IMR-90 (cell line): ENCODE results near the gene FGFRL1. TPM values are rescaled to one million over a fixed set of nuclear protein-coding genes. Genes with fewer than 3 reads are reported as not detected.

Experiments used
- ATAC-seq: fragments of 200-7000 bp; cut with Tn5 transposase; 2 replicates; pipeline ENCODE4 v1.9.1; 2020; ENCODE audit warnings: low read depth, mild to moderate bottlenecking, moderate library complexity
- Bru-seq: library from RNA; stranded (reverse); fragments of 400-500 nt; gene quantifications from one replicate; lab custom pipeline; 2021; lab: Mats Ljungman, UMichigan
- BruChase-seq, 2 experiments: library from RNA; stranded (reverse); fragments of 400-500 nt; gene quantifications; one replicate each; lab custom pipeline; 2021; lab: Mats Ljungman, UMichigan
- BruUV-seq: library from RNA; stranded (reverse); fragments of 400-500 nt; replicated peaks from 2 replicates; lab custom pipeline; 2021; lab: Mats Ljungman, UMichigan
- CTCF ChIA-PET: fragments of 300-600 bp; formaldehyde crosslinking; extraction: SDS; loops from one replicate; lab custom pipeline; 2021; ENCODE audit warnings: antibody characterized with exemption; lab: Yijun Ruan, JAX
- POLR2A ChIA-PET: fragments of 300-600 bp; sonication (Branson Sonifier 250); formaldehyde crosslinking; loops from one replicate; lab custom pipeline; 2022; ENCODE audit warnings: antibody characterized with exemption; ENCODE audit not compliant: unreplicated experiment; lab: Charles Lee
- DNase-seq: peaks from one replicate; pipeline ENCODE4 v3.0.0; 2013
- H2AFZ ChIP-seq: replicated peaks from 2 replicates; pipeline ENCODE3; 2013; ENCODE audit warnings: low read length, mild to moderate bottlenecking; ENCODE audit not compliant: poor library complexity
- H2AK5ac ChIP-seq: 2 replicates; pipeline ENCODE4 v1.6.1; 2013; ENCODE audit warnings: low read depth, low read length, inconsistent platforms
- H2AK9ac ChIP-seq: replicated peaks from 2 replicates; pipeline ENCODE3; 2013; ENCODE audit warnings: mild to moderate bottlenecking, low read depth, low read length, moderate library complexity; ENCODE audit not compliant: poor library complexity
- H2BK120ac ChIP-seq: 2 replicates; pipeline ENCODE4 v1.6.1; 2013; ENCODE audit warnings: low read depth, low read length, inconsistent platforms
- H2BK15ac ChIP-seq: 3 replicates; pipeline ENCODE4 v1.6.1; 2013; ENCODE audit warnings: low read depth, low read length, inconsistent platforms
- H2BK20ac ChIP-seq: 2 replicates; pipeline ENCODE4 v1.6.1; 2013; ENCODE audit warnings: low read depth, mild to moderate bottlenecking, inconsistent platforms, low read length, moderate library complexity
- H2BK5ac ChIP-seq: 2 replicates; pipeline ENCODE4 v1.6.1; 2013; ENCODE audit warnings: mild to moderate bottlenecking, low read depth, low read length, inconsistent platforms; ENCODE audit not compliant: poor library complexity, severe bottlenecking
- H3K14ac ChIP-seq: replicated peaks from 2 replicates; pipeline ENCODE4 v1.6.1; 2013; ENCODE audit warnings: low read depth, low read length, inconsistent platforms
- H3K18ac ChIP-seq: 2 replicates; pipeline ENCODE4 v1.6.1; 2013; ENCODE audit warnings: low read depth, low read length, control low read depth
- H3K23ac ChIP-seq: 2 replicates; pipeline ENCODE4 v1.6.1; 2013; ENCODE audit warnings: low read depth, low read length, inconsistent platforms
- H3K27ac ChIP-seq: 2 replicates; pipeline ENCODE4 v1.5.1; 2013; ENCODE audit warnings: mild to moderate bottlenecking, control low read depth, low read length; ENCODE audit not compliant: insufficient read depth
- H3K27me3 ChIP-seq: 2 replicates; pipeline ENCODE4 v1.6.1; 2013; ENCODE audit warnings: low read length; ENCODE audit not compliant: control insufficient read depth, insufficient read depth
- H3K36me3 ChIP-seq: 2 replicates; pipeline ENCODE4 v1.6.1; 2013; ENCODE audit warnings: low read length, mixed read lengths; ENCODE audit not compliant: control insufficient read depth, insufficient read depth
- H3K4ac ChIP-seq: 2 replicates; pipeline ENCODE4 v1.6.1; 2013; ENCODE audit warnings: low read depth, low read length, inconsistent platforms
- H3K4me1 ChIP-seq: 2 replicates; pipeline ENCODE4 v1.6.1; 2013; ENCODE audit warnings: low read length, mixed read lengths; ENCODE audit not compliant: control insufficient read depth, insufficient read depth
- H3K4me2 ChIP-seq: 2 replicates; pipeline ENCODE4 v1.6.1; 2013; ENCODE audit warnings: low read depth, mild to moderate bottlenecking, control low read depth, low read length, moderate library complexity
- H3K4me3 ChIP-seq: 2 replicates; pipeline ENCODE4 v1.5.1; 2013; ENCODE audit warnings: low read depth, mild to moderate bottlenecking, control low read depth, low read length, moderate library complexity; ENCODE audit not compliant: insufficient read depth
- H3K56ac ChIP-seq: 2 replicates; pipeline ENCODE4 v1.6.1; 2013; ENCODE audit warnings: low read length, inconsistent platforms; ENCODE audit not compliant: insufficient read depth; ENCODE audit errors: extremely low read depth
- H3K79me1 ChIP-seq, 2 experiments: 2 replicates each; pipeline ENCODE4 v1.6.1; 2013; ENCODE audit warnings: low read length in 2 of 2, inconsistent platforms in 1 of 2, low read depth in 1 of 2
- H3K9ac ChIP-seq: 2 replicates; pipeline ENCODE4 v1.6.1; 2013; ENCODE audit warnings: low read depth, low read length, control low read depth
- H3K9me1 ChIP-seq: 2 replicates; pipeline ENCODE4 v1.6.1; 2013; ENCODE audit warnings: low read length, inconsistent platforms; ENCODE audit not compliant: insufficient read depth
- H3K9me3 ChIP-seq: 2 replicates; pipeline ENCODE4 v1.6.1; 2013; ENCODE audit warnings: low read length; ENCODE audit not compliant: control insufficient read depth, insufficient read depth
- H4K20me1 ChIP-seq: 2 replicates; pipeline ENCODE4 v1.6.1; 2013; ENCODE audit warnings: low read length, inconsistent platforms; ENCODE audit not compliant: insufficient read depth
- H4K5ac ChIP-seq: 2 replicates; pipeline ENCODE4 v1.6.1; 2013; ENCODE audit warnings: mild to moderate bottlenecking, low read depth, low read length, control low read depth
- H4K8ac ChIP-seq, 2 experiments: 2 replicates each; pipeline ENCODE4 v1.6.1; 2013; ENCODE audit warnings: low read depth in 2 of 2, low read length in 2 of 2, control low read depth in 1 of 2, inconsistent platforms in 1 of 2
- H4K91ac ChIP-seq: 2 replicates; pipeline ENCODE4 v1.6.1; 2013; ENCODE audit warnings: low read depth, low read length, inconsistent platforms; ENCODE audit not compliant: insufficient read depth
- NFE2L2 ChIP-seq: fragments of 150-350 bp; IDR thresholded peaks from 2 replicates; pipeline ENCODE4 v1.6.1; 2016; ENCODE audit warnings: low read depth, mild to moderate bottlenecking, low read length
- POLR2A ChIP-seq: IDR thresholded peaks from 2 replicates; pipeline ENCODE4 v1.6.1; 2012; ENCODE audit warnings: mild to moderate bottlenecking, low read depth, low read length
- WGBS, 2 experiments: methylation state at CpG; one replicate each; pipeline versions ENCODE4 v1.1.5 to v1.1.7; 2013; ENCODE audit warnings: missing lambda C conversion rate in 2 of 2; ENCODE audit not compliant: insufficient read length in 1 of 2; ENCODE audit errors: extremely low coverage in 2 of 2; 5-methylcytosine and 5-hydroxymethylcytosine counted together
- dilution Hi-C: fragments of 300-500 bp; cut with HindIII; formaldehyde crosslinking; loops from one replicate; pipeline ENCODE4 v1.14.3; 2018; ENCODE audit warnings: low sequenced_read_pairs; ENCODE audit not compliant: unreplicated experiment
- in situ Hi-C: fragments of 300-500 bp; cut with MboI; formaldehyde crosslinking; loops from 3 replicates; pipeline ENCODE4 v1.14.3; 2019; ENCODE audit warnings: low sequenced_read_pairs, inconsistent platforms, mixed read lengths
- intact Hi-C: fragments of 100-400 bp; cut with micrococcal nuclease; formaldehyde crosslinking; loops from 2 replicates; pipeline ENCODE4 v1.10.0; 2022
- long read RNA-seq: library from polyadenylated mRNA; unstranded; transcript quantifications from one replicate; pipeline ENCODE4 v2.0.0, GENCODE V29; 2021; ENCODE audit not compliant: unreplicated experiment
- polyA plus RNA-seq, 3 experiments: library from polyadenylated mRNA; depleted of rRNA; stranded (reverse); fragments of >200 nt; gene quantifications; 2 replicates each; pipeline ENCODE4 v1.2.3, GENCODE V29; 2012; ENCODE audit warnings: low replicate concordance in 1 of 3
- total RNA-seq: library from RNA; depleted of rRNA; stranded (reverse); fragments of >200 nt; gene quantifications from 2 replicates; pipeline ENCODE4 v1.2.3, GENCODE V29; 2012; rRNA removed

The FGFRL1 gene
- 43.3 and 49.3 TPM in 2 replicates for total RNA-seq
- 78.8 and 87.3 TPM in 2 replicates for polyA plus RNA-seq (2012; rRNA removed)
- 35.7 and 111 TPM in 2 replicates for polyA plus RNA-seq (2012; cell fraction: cytosol; rRNA removed)
- 65.7 and 165 TPM in 2 replicates for polyA plus RNA-seq (2012; cell fraction: nucleus; rRNA removed; ENCODE audit: low replicate concordance)
- Bru-seq, nascent RNA, result percentile 47 among the genes with signal in this experiment
- BruChase-seq, experiment 1, labeled RNA remaining after a 6-hour chase, result percentile 62 among the genes with signal in this experiment
- percentile 54 among the genes with signal in this experiment for BruChase-seq, experiment 2, labeled RNA remaining after a 2-hour chase
- long read RNA-seq, transcript FGFRL1-205 (7 exons, 2,304 nt), result major isoform, 5 of 45 reads
- long read RNA-seq, partial matches to known transcripts, result 7 of 45 reads
- long read RNA-seq, other reads (novel, unspliced or antisense), result 33 of 45 reads

DNA sequence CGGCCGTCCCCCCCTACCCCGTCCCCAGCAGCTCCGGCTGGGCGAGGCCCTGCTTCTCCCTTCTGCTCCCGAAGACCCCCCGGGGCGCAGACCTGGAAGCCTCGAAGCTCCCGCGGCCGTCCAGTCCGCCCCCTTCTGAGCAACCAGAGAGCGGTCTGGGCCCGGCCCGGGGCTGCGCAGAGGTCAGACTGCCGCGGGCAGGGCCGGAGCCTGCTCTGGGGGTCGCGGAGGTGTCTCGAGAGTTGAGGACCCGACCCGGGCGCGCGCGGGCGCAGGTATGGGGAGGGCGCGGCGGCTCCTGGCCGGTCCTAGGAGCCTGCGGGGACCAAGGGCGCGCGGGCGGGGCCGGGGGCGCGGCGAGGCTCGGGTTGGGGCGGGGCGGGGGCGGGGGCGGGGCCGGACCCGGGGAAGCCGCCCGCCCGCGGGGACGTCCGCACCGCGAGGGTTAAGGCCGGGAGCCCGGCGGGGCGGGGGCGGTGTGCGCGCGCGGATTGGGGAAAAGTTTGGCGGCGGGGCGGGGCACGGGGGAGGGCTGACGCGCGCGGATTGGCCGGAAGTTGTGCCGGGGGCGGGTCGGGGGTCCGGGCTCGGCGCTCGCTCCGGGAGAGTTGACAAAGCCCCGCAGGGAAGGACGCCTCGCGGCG is at the start of gene FGFRL1:
Gene FGFRL1 (plus strand): TSS at position 605 of the 644 bp plus-strand sequence. CDS start 860 bp downstream, outside the sequence.
- Histone ChIP-seq H3K23ac (no peak within 1 kb of the TSS; the same call in 1 of the 2 replicates), H2AFZ (peak within 1 kb of the TSS; percentile 92), H3K27me3 (peaks cover 22% of the 10 kb centered on the region), H3K9me3 (peaks cover 3% of the 10 kb centered on the region), H2AK9ac (peak within 1 kb of the TSS; percentile 91), H4K5ac (no peak within 1 kb of the TSS), H3K4me3 (peak within 1 kb of the TSS; percentile 50), H3K36me3 (peaks cover 5% of the 10 kb centered on the region; the same call in 1 of the 2 replicates), H4K91ac (no peak within 1 kb of the TSS), H3K56ac (no peak within 1 kb of the TSS; the same call in 1 of the 2 replicates), H2AK5ac (peak within 1 kb of the TSS; percentile 78; the same call in 1 of the 2 replicates), H3K4me1 (peaks cover 13% of the 10 kb centered on the region), H2BK5ac (no peak within 1 kb of the TSS), H3K27ac (no peak within 1 kb of the TSS; the same call in 1 of the 2 replicates), H3K18ac (no peak within 1 kb of the TSS), H3K9ac (peak within 1 kb of the TSS; percentile 72), H3K14ac (0 out of 2 replicates have a peak within 1 kb of the TSS, but pooled peaks have one; percentile 60), H3K4ac (no peak within 1 kb of the TSS), H4K20me1 (peaks cover 23% of the 10 kb centered on the region), H2BK120ac (no peak within 1 kb of the TSS), H2BK20ac (no peak within 1 kb of the TSS), H3K4me2 (peak within 1 kb of the TSS; percentile 99), H3K79me1 (peaks cover 0 to 4% of the 10 kb centered on the region in 2 experiments; a peak in 1 of 4 replicates), H4K8ac (no peak within 1 kb of the TSS), H2BK15ac (no peak within 1 kb of the TSS), H3K9me1 (peaks cover 4% of the 10 kb centered on the region; the same call in 1 of the 2 replicates)
- in situ Hi-C loops (no loop called here), dilution Hi-C loops (no loop called here), intact Hi-C loops (loop anchor here (5.0 kb wide), 2 partner anchors 121 to 336 kb away; partner anchors contain the start of gene UVSSA)
- CTCF ChIA-PET, result no interaction called here
- no peak for TF ChIP-seq NFE2L2
- TF ChIP-seq POLR2A, result peak; percentile 62; the same call in 1 of the 2 replicates
- WGBS, 2 experiments, result 1% methylated on average over 38 of the region's 89 CpGs; no CpG with 5 or more reads in 1 of the 2 experiments
- POLR2A ChIA-PET, result no interaction called here
- ATAC-seq, result peak; percentile 76
- no TSS peak for BruUV-seq
- DNase-seq, result peak; percentile 77
